ENCODE measurements around the gene SDF2.

DNA sequence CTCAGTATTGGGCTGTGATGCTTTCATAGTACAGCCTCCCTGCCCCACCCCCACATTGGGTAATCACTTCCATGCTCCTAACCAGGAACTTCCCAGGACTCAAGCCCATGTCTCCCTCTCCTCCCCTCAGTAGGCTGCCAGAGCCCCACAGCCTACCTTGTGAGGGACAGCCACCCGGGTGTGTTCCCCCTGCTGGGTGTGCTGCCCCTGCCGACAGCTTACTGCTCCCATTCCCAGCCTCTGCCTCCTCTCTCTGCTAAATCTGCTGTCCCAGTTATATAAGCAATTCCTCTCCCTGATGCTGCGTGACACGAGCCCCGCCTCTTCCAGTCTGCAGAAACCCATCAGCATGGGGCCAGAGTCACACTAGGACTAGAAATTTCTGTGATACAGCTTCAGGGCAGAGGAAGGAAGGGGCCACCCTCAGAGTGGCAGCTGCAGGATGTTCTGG is 47.8 kb downstream of the SDF2 start, which contains the start of gene RSKR:
- TF ChIP-seq CTCF (conservative IDR thresholded peaks at IDR 0.05 in 1 of 2, IDR thresholded peaks at IDR 0.05 in 1 of 2; ENCODE audit: extremely low read depth in 1 of 2, insufficient read depth in 1 of 2, low read depth in 1 of 2, low read length in 2 of 2) (no peak), EZH2 (IDR thresholded peaks at IDR 0.05; ENCODE audit: borderline replicate concordance, low read length) (no peak)

All from mammary epithelial cell (primary cell).